OCI-LY3 (cell line): ENCODE measurements around the gene RDH11.

Experiments used
- H2AFZ ChIP-seq: fragments of 200-600, 300-600 bp; shearing (Covaris generic); 2 replicates; pipeline ENCODE4 v1.6.0; 2014; ENCODE audit warnings: antibody characterized with exemption, low read depth, low read length
- H3K27ac ChIP-seq: fragments of 200-600, 300-600 bp; sonication (generic); 2 replicates; pipeline ENCODE4 v1.5.1; 2014; ENCODE audit warnings: mild to moderate bottlenecking, low read length, moderate library complexity, mixed read lengths
- H3K27me3 ChIP-seq: fragments of 200-600, 300-600 bp; sonication (generic); 2 replicates; pipeline ENCODE4 v1.6.1; 2014; ENCODE audit warnings: low read depth, low read length, mixed read lengths
- H3K36me3 ChIP-seq: fragments of 200-600, 300-600 bp; sonication (generic); replicated peaks from 2 replicates; pipeline ENCODE3; 2014; ENCODE audit warnings: low read depth, low read length, mixed read lengths
- H3K4me1 ChIP-seq: fragments of 300-600, 200-600 bp; sonication (generic); 2 replicates; pipeline ENCODE4 v1.6.1; 2014; ENCODE audit warnings: low read length, mixed read lengths
- H3K4me2 ChIP-seq: fragments of 200-600, 300-600 bp; sonication (generic); 2 replicates; pipeline ENCODE4 v1.6.1; 2014; ENCODE audit warnings: low read length, mixed read lengths
- H3K4me3 ChIP-seq: fragments of 300-600, 200-600 bp; sonication (generic); 2 replicates; pipeline ENCODE4 v1.5.1; 2014; ENCODE audit warnings: antibody characterized with exemption, mild to moderate bottlenecking, low read length, moderate library complexity
- H3K79me2 ChIP-seq: fragments of 300-600, 200-600 bp; shearing (Covaris generic); 2 replicates; pipeline ENCODE4 v1.6.1; 2014; ENCODE audit warnings: mild to moderate bottlenecking, low read length, mixed read lengths
- H3K9ac ChIP-seq: fragments of 300-600, 200-600 bp; shearing (Covaris generic); 2 replicates; pipeline ENCODE4 v1.6.0; 2014; ENCODE audit warnings: mild to moderate bottlenecking, low read length, moderate library complexity
- H3K9me3 ChIP-seq: fragments of 200-600, 300-600 bp; shearing (Covaris generic); 2 replicates; pipeline ENCODE4 v1.6.1; 2014; ENCODE audit warnings: low read length, mixed read lengths; ENCODE audit not compliant: insufficient read depth
- H4K20me1 ChIP-seq: fragments of 200-600, 300-600 bp; sonication (generic); 2 replicates; pipeline ENCODE4 v1.6.1; 2016; ENCODE audit warnings: low read length, mixed read lengths; ENCODE audit not compliant: insufficient read depth
- EZH2phosphoT487 ChIP-seq: fragments of 200-600 bp; shearing (Covaris generic); IDR thresholded peaks from 2 replicates; pipeline ENCODE4 v1.6.1; 2018; ENCODE audit warnings: antibody characterized with exemption, mixed run types, low read depth
- TF ChIP-seq, protein P1 (sequence below): fragments of 200-600, 300-600 bp; sonication (generic); IDR thresholded peaks from 2 replicates; pipeline ENCODE4 v1.5.1; 2014; ENCODE audit warnings: antibody characterized with exemption, low read length, low read depth

The RDH11 gene

DNA sequence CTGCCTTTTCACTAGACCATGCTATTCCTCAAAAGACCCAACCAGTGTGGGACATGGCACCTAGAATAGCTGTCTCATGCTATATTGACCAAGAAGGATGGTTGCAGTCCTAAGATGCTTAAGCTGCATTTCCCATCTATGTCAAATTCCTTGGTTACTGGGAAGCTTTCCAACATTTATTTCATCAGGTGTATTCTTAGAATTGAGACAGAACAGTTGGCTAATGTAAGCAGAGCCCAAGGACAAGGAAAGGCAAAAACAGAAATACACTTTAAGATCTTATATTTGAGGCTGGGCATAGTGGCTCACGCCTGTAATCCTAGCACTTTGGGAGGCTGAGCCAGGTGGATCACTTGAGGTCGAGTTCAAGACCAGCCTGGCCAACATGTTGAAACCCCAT is 51.1 kb downstream of the RDH11 start:
- Histone ChIP-seq H3K36me3 (peaks cover 4% of the 10 kb centered on the region), H3K27me3 (no peaks in the 10 kb centered on the region)

DNA sequence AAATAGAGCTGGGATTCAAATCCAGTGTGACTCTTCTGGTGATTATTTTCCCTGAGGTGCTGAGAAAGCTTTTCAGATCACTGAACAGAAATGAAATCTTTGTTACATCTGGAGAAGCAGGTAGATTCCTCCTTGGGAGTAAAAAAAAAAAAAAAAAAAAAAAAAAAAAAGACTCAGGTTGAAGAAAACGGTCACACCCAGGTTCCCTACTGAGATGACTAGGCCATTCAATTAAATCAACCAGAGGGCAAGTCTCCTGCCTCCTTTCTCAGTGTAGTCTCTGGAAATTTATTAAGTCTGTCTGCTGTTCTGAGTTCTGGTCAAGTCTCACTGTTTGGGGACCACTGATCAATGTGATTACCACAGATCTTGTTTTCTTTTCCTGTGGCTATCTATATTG is 51.9 kb downstream of the RDH11 start:
- peaks cover 9% of the 10 kb centered on the region for H3K4me1 ChIP-seq
- H3K36me3 ChIP-seq = no peaks in the 10 kb centered on the region
- H3K4me2 ChIP-seq = no peak overlapping the region
- TF ChIP-seq EZH2phosphoT487 = no peak
- TF ChIP-seq, protein P1, sequence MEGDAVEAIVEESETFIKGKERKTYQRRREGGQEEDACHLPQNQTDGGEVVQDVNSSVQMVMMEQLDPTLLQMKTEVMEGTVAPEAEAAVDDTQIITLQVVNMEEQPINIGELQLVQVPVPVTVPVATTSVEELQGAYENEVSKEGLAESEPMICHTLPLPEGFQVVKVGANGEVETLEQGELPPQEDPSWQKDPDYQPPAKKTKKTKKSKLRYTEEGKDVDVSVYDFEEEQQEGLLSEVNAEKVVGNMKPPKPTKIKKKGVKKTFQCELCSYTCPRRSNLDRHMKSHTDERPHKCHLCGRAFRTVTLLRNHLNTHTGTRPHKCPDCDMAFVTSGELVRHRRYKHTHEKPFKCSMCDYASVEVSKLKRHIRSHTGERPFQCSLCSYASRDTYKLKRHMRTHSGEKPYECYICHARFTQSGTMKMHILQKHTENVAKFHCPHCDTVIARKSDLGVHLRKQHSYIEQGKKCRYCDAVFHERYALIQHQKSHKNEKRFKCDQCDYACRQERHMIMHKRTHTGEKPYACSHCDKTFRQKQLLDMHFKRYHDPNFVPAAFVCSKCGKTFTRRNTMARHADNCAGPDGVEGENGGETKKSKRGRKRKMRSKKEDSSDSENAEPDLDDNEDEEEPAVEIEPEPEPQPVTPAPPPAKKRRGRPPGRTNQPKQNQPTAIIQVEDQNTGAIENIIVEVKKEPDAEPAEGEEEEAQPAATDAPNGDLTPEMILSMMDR = no peak
- H3K9me3 ChIP-seq = no peaks in the 10 kb centered on the region
- H3K9ac ChIP-seq = no peak overlapping the region
- no peak overlapping the region for H3K4me3 ChIP-seq
- H4K20me1 ChIP-seq = no peaks in the 10 kb centered on the region
- H3K27me3 ChIP-seq = no peaks in the 10 kb centered on the region
- no peaks in the 10 kb centered on the region for H3K79me2 ChIP-seq
- no peak overlapping the region for H2AFZ ChIP-seq
- H3K27ac ChIP-seq = peak overlapping the region; percentile 32; the same call in 1 of the 2 replicates

More for the DNA sequence above, 51.1 kb downstream of the RDH11 start:
- Histone ChIP-seq H3K79me2 (no peaks in the 10 kb centered on the region), H3K27ac (no peak overlapping the region), H3K4me3 (no peak overlapping the region), H3K9me3 (no peaks in the 10 kb centered on the region), H3K9ac (no peak overlapping the region), H3K4me2 (no peak overlapping the region), H4K20me1 (no peaks in the 10 kb centered on the region), H2AFZ (no peak overlapping the region), H3K4me1 (peaks cover 9% of the 10 kb centered on the region)
- TF ChIP-seq, protein P1 = no peak
- no peak for TF ChIP-seq EZH2phosphoT487

DNA sequence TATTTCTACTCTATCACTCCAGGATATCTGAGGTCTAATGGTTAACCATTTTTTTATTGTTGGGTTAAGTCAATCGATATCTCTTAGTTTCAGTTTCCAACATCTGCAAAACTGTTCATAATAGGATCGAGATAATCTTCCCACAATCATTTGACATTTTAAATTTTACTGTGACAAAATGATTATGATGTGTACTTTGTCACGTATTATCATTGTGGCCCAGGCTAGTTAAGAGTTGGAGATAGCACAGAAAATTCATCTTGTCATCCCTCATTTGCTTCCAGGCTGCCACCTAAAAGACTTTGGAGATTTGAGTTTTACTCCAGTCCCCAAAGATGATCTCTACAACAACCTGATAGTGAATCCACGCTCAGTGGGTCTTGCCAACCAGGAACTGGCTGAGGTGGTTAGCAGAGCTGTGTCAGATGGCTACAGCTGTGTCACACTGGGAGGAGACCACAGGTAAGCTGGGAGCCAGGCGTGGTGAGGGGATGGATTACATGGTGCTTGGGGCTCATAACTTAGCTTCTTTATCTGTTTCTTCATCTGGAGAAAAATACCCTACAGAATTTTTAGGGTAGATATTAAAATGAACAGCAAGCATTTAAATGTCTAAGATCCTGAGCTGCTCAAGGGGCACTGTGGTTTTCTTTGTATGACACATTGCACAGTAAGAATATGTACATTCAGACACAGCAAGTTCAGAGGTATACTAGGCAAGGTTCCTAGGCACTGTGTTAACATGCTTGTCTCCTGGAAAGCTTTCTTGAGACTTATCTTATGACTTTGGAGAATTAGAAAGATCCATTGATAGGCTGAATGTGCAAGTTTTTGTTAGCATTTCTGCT is 53.4 kb downstream of the RDH11 start:
- H3K9ac ChIP-seq = no peak overlapping the region
- H3K79me2 ChIP-seq = no peaks in the 10 kb centered on the region
- H3K9me3 ChIP-seq = no peaks in the 10 kb centered on the region
- H3K4me3 ChIP-seq = no peak overlapping the region
- no peak overlapping the region for H3K27ac ChIP-seq
- H3K4me2 ChIP-seq = no peak overlapping the region
- H3K27me3 ChIP-seq = no peaks in the 10 kb centered on the region
- TF ChIP-seq EZH2phosphoT487 = no peak
- TF ChIP-seq, protein P1 = no peak
- H2AFZ ChIP-seq = no peak overlapping the region
- peaks cover 9% of the 10 kb centered on the region for H3K4me1 ChIP-seq
- H3K36me3 ChIP-seq = no peaks in the 10 kb centered on the region
- H4K20me1 ChIP-seq = no peaks in the 10 kb centered on the region

DNA sequence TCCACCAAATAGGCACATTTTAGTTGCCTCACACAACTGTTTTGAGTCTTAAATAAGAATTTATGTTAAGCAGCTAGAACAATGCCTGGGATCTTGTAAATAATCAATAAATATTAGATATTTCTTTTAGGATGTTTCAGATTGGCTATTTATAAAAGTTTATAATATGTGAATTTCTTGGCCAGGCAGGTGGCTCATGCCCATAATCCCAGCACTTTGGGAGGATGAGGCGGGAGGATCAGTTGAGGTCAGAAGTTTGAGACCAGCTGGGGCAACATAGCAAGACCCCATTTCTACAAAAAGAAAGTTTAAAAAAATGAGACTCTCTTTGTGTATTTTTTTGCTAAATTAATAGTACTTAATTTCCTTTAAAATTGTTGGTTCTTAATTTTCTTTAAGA is 54.1 kb downstream of the RDH11 start:
- TF ChIP-seq, protein P1 = no peak
- TF ChIP-seq EZH2phosphoT487 = no peak
- no peak overlapping the region for H3K27ac ChIP-seq
- no peaks in the 10 kb centered on the region for H3K9me3 ChIP-seq
- H3K79me2 ChIP-seq = no peaks in the 10 kb centered on the region
- H3K4me2 ChIP-seq = no peak overlapping the region
- no peak overlapping the region for H3K9ac ChIP-seq
- no peaks in the 10 kb centered on the region for H4K20me1 ChIP-seq
- H3K4me3 ChIP-seq = no peak overlapping the region
- H2AFZ ChIP-seq = no peak overlapping the region
- H3K36me3 ChIP-seq = no peaks in the 10 kb centered on the region
- peaks cover 12% of the 10 kb centered on the region for H3K4me1 ChIP-seq
- H3K27me3 ChIP-seq = no peaks in the 10 kb centered on the region
